ENCODE measurements around the gene RIT2.
"Not testable (repeated sequence)": the region's sequence is repeated elsewhere in the genome, so short reads cannot be mapped to it uniquely, and the experiment has no call there.

Gene RIT2

GRCh38 chr18:42773870-42774269, 341.6 kb downstream of the RIT2 start:
- DNase-seq (ENCODE audit: low read depth in 3 of 3, low spot score in 1 of 3) = no peak

GRCh38 chr18:42771936-42772335, 343.5 kb downstream of the RIT2 start:
- DNase-seq (ENCODE audit: low read depth in 3 of 3, low spot score in 1 of 3) = no peak

GRCh38 chr18:42765302-42765701, 350.2 kb downstream of the RIT2 start:
- no peak for DNase-seq (ENCODE audit: low read depth in 3 of 3, low spot score in 1 of 3)

- no peak for DNase-seq (ENCODE audit: low read depth in 3 of 3, low spot score in 1 of 3)
These were observed 355.2 kb downstream of the RIT2 start for GRCh38 chr18:42760290-42760689.

GRCh38 chr18:42758852-42759251, 356.6 kb downstream of the RIT2 start:
- DNase-seq (ENCODE audit: low read depth in 3 of 3, low spot score in 1 of 3) = no peak

- DNase-seq (ENCODE audit: low read depth in 3 of 3, low spot score in 1 of 3) = no peak
These were observed 359.3 kb downstream of the RIT2 start for GRCh38 chr18:42756214-42756613.

- DNase-seq (ENCODE audit: low read depth in 3 of 3, low spot score in 1 of 3) = no peak
These were observed 362.6 kb downstream of the RIT2 start for GRCh38 chr18:42752916-42753315.

- DNase-seq (ENCODE audit: low read depth in 3 of 3, low spot score in 1 of 3) = no peak
These were observed 368.7 kb downstream of the RIT2 start for GRCh38 chr18:42746794-42747193.

GRCh38 chr18:42745931-42746330, 369.6 kb downstream of the RIT2 start:
- no peak for DNase-seq (ENCODE audit: low read depth in 3 of 3, low spot score in 1 of 3)

- DNase-seq (ENCODE audit: low read depth in 3 of 3, low spot score in 1 of 3) = no peak
These were observed 370.3 kb downstream of the RIT2 start for GRCh38 chr18:42745171-42745570.

GRCh38 chr18:42743373-42744138, 371.9 kb downstream of the RIT2 start:
- no peak for DNase-seq (ENCODE audit: low read depth in 3 of 3, low spot score in 1 of 3)

GRCh38 chr18:42742969-42743368, 372.5 kb downstream of the RIT2 start:
- no peak for DNase-seq (ENCODE audit: low read depth in 3 of 3, low spot score in 1 of 3)

- no peak for DNase-seq (ENCODE audit: low read depth in 3 of 3, low spot score in 1 of 3)
These were observed 373.0 kb downstream of the RIT2 start for GRCh38 chr18:42742474-42742873.

- not testable (repeated sequence) for DNase-seq (ENCODE audit: low read depth in 3 of 3, low spot score in 1 of 3)
These were observed 373.6 kb downstream of the RIT2 start for GRCh38 chr18:42741805-42742347.

- not testable (repeated sequence) for DNase-seq (ENCODE audit: low read depth in 3 of 3, low spot score in 1 of 3)
These were observed 374.2 kb downstream of the RIT2 start for GRCh38 chr18:42741299-42741698.

GRCh38 chr18:42736074-42736473, 379.4 kb downstream of the RIT2 start:
- no peak for DNase-seq (ENCODE audit: low read depth in 3 of 3, low spot score in 1 of 3)

GRCh38 chr18:42734520-42734919, 381.0 kb downstream of the RIT2 start:
- DNase-seq (ENCODE audit: low read depth in 3 of 3, low spot score in 1 of 3) = no peak

GRCh38 chr18:42730272-42730671, 385.2 kb downstream of the RIT2 start:
- DNase-seq (ENCODE audit: low read depth in 3 of 3, low spot score in 1 of 3) = no peak

- DNase-seq (ENCODE audit: low read depth in 3 of 3, low spot score in 1 of 3) = no peak
These were observed 396.3 kb downstream of the RIT2 start for GRCh38 chr18:42719221-42719620.

- no peak for DNase-seq (ENCODE audit: low read depth in 3 of 3, low spot score in 1 of 3)
These were observed 403.4 kb downstream of the RIT2 start for GRCh38 chr18:42712065-42712464.

- DNase-seq (ENCODE audit: low read depth in 3 of 3, low spot score in 1 of 3) = no peak
These were observed 408.4 kb downstream of the RIT2 start for GRCh38 chr18:42707080-42707479.

GRCh38 chr18:42706618-42707017, 408.9 kb downstream of the RIT2 start:
- no peak for DNase-seq (ENCODE audit: low read depth in 3 of 3, low spot score in 1 of 3)

GRCh38 chr18:42706029-42706608, 409.4 kb downstream of the RIT2 start:
- no peak for DNase-seq (ENCODE audit: low read depth in 3 of 3, low spot score in 1 of 3)

Data from stimulated activated CD4-positive, alpha-beta T cell treated with anti-CD3 and anti-CD28 coated beads, TNF-alpha, amount 100 ng/mL, for 1 hour (primary cell).